GM18867 (cell line): ENCODE results near the gene POU2F2.

Experiments
- ATAC-seq: cut with Tn5 transposase; IDR thresholded peaks from one replicate; pipeline ENCODE4 v1.9.1; 2021; ENCODE audit warnings: mild to moderate bottlenecking, moderate library complexity; ENCODE audit not compliant: unreplicated experiment

Gene POU2F2

GRCh38 chr19:42155796-42156195 is 23.6 kb upstream of the POU2F2 start:
- ATAC-seq: no peak

DNA sequence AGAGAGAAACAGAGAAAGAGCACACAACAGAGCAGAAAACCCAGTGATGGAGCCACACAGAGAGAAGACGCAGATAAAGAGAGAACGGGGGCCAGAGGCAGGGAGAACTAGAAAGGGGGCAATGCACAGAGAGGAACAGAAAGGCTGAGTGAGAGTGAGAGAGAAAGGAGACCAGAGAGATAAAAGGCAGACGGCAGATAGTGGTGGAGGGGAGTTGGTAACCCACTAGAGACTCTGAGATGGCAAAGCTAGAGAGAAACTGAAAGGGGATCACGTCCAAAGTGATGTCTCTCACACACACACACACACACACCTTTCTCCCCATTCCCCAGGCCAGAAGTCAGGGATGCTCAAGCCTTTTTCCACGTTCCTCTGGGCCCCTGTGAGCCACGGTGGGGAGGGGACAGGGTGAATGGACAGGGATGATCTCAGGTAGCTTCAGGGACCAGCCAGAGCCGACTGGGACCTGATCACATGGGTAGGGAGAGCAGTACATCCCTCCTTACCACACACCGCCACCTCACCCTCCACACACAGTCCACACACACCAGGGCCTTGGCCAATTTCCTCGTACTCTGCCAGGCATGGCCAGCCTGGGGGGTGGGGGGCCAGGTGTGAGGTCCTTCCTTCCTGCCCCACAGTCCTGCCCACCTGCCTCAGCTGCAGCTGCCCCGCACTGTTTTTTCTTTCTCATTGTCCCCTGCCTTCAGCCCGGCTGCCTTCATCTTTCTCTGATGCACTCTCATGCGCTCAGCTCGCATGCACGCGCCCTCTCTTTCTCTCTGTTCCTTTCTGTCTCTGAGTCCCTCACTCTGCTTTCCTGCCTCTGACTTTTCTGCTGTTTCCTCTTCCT is 22.5 kb upstream of the POU2F2 start:
- ATAC-seq: no peak

GRCh38 chr19:42153672-42154433 is 21.6 kb upstream of the POU2F2 start:
- ATAC-seq: no peak

GRCh38 chr19:42152910-42153671 is 20.8 kb upstream of the POU2F2 start:
- ATAC-seq: no peak

GRCh38 chr19:42151782-42152684 is 19.8 kb upstream of the POU2F2 start:
- ATAC-seq: no peak

GRCh38 chr19:42150911-42151361 is 18.7 kb upstream of the POU2F2 start:
- no peak for ATAC-seq

- ATAC-seq: no peak
Observed at GRCh38 chr19:42150364-42150763, 18.1 kb upstream of the POU2F2 start.

DNA sequence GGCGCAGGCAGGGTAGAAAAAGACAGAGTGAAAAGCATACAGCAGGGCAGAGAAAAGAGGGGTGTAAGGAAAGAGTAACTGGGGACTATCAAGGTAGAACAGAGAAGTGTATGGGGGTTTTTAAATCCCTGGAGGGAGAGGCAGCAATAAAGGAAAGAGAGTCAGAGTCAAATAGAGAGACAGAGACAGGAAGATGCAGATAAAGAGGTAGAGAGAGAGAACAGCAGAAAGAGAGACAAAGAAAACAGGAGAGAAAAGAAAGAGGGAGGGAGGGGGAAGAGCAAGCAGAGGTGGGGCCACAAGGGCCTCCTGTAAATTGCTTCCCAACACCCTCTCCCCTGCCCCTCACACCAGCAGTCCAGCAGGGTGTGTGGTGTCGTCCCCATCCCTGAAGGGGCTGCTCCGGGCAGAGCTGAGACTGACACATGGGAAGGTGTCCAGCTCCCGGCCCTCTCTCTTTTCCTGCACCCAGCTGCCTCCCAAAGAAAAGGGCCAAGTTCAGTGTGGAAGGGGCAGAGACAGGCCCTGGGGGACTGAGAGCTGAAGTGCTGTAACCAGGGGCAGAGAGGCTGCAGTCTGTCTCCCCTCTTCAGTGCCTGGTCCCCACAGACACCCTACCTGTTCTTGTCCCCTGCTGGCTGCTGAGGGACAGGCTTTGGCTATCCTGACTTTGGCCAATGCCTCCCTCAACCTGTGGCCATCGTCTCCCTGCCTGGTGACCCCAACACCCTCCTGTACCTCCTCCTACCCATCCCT is 17.4 kb upstream of the POU2F2 start:
- no peak for ATAC-seq

DNA sequence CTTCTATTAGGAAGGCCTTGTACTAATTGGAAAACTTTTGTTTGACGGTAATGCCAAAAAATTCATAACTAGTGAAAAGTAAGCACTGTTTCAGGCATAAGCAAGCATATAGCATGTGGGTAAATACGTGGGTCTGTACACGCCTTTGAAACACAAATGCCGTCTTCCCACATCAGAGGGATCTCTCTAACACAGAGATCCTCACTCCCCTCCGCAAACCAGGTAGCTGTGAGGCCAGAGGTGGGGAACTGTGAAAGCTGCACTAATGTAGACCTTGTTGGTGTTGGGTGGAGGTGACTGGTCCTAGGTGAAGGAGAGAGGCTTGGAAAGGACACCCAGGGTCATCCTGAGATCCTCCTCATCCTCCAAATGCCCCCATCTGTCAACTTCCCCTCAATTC is 16.0 kb upstream of the POU2F2 start:
- no peak for ATAC-seq

DNA sequence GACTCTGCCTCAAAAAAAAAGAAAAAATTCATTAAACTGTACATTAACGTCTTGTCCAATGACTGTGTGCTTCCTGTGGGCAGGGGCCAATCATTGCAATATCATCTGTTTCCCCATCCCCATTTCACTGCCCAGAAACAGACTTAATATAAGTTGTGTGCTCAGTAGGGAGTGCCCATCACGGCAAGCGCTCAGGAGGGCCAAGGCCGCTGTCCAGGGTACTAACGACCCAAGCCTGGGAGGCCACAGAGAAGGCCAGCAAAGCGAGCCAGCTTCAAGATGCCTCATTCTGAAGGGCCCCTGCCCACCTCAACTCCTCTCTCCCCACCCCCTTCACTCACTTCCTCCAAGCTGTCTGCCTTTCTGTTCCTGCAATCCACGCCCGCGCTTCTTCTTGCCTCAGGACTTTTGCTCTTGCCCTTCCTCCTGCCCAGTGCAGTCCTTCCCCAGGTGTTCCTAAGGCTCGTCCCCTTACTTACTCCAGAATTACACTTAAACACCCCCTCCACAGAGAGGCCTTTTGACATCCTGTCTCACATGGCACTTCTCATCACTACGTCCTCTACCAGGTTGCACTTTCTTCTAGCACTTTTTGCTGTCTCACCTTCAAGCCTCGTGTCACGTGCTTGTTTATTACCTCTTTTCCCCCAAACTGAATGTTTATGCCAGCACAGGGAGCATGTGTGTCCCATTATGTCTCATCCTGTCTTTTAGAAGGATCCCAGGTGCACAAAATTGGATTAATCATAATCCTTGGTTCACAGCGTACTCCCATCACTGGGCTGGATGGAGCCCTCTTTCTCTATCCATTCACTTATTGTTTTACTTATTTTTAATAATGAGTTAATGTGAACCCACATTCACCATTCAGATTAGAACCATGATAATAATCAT is 11.3 kb upstream of the POU2F2 start:
- no peak for ATAC-seq

- ATAC-seq: no peak
Observed at GRCh38 chr19:42140125-42140754, 8.0 kb upstream of the POU2F2 start.

GRCh38 chr19:42134535-42135070 is 2.4 kb upstream of the POU2F2 start:
- ATAC-seq: no peak

- peak; percentile 33 for ATAC-seq
Observed at GRCh38 chr19:42132851-42133528, 744 bp upstream of the POU2F2 start.

DNA sequence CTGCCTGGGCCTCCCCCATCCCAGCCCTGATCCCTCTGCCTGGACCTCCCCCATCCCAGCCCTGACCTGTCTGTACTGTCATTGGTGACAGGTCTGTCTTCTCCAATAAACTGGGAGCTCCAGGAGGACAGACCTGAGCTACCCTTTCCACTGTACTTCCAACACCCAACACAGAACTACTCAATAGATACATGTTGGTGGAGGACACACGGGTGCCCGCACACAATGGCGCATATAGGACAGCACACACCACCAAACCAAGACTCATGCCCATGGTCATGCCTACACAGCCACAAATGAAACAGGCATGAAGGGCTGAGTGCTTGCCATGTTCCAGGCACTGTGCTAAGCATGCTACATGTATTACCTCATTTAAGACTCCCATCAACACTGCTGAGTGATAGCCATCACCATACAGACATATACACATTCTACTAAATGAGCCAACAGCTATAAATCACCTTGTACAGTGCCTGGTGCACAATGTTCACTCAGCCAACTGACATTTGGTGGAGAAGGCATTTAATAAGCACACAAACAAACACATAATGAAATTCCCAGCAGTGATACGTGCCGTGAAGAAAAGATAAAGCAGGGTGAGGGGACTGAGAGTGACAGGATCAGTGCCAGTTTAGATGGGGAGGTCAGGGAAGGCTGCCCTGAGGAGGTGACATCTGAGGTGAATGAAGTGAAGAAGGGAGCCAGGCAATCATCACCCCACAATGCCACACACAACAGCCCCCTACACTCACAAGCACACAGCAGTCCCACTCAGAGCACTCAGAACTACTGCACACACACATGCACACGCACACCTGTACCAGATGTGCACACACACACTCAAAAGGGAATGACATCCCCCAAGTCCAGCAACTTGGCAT is 857 bp downstream of the POU2F2 start:
- no peak for ATAC-seq

DNA sequence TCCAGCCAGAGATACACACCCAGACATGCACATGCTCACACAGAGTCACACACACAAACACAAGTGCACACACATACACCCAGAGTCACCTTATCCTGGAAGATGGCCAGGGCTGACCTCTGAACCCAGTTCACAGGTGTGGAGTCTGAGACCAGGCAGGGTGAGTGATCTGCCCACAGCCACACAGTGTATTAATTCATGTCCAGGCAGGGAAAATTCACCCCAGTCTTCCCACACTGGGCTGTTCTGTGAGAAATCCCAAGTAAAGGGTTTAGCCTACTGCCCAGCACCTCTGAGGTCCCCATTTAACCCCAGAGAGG is 2.0 kb downstream of the POU2F2 start:
- ATAC-seq: no peak
